Measurements from ENCODE around the gene SEMA3G. TPM values are rescaled to one million over a fixed set of nuclear protein-coding genes. Genes with fewer than 3 reads are reported as not detected.

Gene SEMA3G
- total RNA-seq, 1 experiment from 2014 or later, result 1.6 TPM

GRCh38 chr3:52428151-52429005 lies 16.5 kb downstream of the SEMA3G start:
- ChIA-PET CTCF (interaction anchor here (0.6 to 2.6 kb wide), 8 partner anchors 12 to 95 kb away, joined by 3 to 19 read pairs (median 5); partner anchors contain the start of gene SEMA3G), POLR2A (no interaction called here)
- TF ChIP-seq CTCF (IDR thresholded peaks at IDR 0.05) (0 out of 2 replicates have a peak, but pooled peaks have one; percentile 46), ZNF317 (CRISPR knock-in tag; IDR thresholded peaks at IDR 0.05; ENCODE audit: borderline replicate concordance, low read depth) (no peak), ZNF396 (CRISPR knock-in tag; IDR thresholded peaks at IDR 0.05; ENCODE audit: borderline replicate concordance) (no peak), TEAD4 (CRISPR knock-in tag; IDR thresholded peaks at IDR 0.05) (no peak)
- TF ChIP-seq, protein P1, sequence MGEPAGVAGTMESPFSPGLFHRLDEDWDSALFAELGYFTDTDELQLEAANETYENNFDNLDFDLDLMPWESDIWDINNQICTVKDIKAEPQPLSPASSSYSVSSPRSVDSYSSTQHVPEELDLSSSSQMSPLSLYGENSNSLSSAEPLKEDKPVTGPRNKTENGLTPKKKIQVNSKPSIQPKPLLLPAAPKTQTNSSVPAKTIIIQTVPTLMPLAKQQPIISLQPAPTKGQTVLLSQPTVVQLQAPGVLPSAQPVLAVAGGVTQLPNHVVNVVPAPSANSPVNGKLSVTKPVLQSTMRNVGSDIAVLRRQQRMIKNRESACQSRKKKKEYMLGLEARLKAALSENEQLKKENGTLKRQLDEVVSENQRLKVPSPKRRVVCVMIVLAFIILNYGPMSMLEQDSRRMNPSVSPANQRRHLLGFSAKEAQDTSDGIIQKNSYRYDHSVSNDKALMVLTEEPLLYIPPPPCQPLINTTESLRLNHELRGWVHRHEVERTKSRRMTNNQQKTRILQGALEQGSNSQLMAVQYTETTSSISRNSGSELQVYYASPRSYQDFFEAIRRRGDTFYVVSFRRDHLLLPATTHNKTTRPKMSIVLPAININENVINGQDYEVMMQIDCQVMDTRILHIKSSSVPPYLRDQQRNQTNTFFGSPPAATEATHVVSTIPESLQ (CRISPR knock-in tag; IDR thresholded peaks at IDR 0.05), result no peak
- no peak overlapping the region for H3K27ac Mint-ChIP-seq
- H3K4me3 Mint-ChIP-seq, result no peak overlapping the region
- H3K4me1 Mint-ChIP-seq, result peaks cover 5% of the 10 kb centered on the region
- H3K9me3 Mint-ChIP-seq, result no peaks in the 10 kb centered on the region
- DNase-seq (ENCODE audit: low spot score) (peak; percentile 38), ATAC-seq (peak; percentile 91)
- no peaks in the 10 kb centered on the region for H3K27me3 Mint-ChIP-seq (ENCODE audit: low read depth)
- H3K36me3 Mint-ChIP-seq, result no peaks in the 10 kb centered on the region

GRCh38 chr3:52423173-52423572 lies 21.7 kb downstream of the SEMA3G start:
- POLR2A ChIA-PET, result no interaction called here
- Mint-ChIP-seq H3K4me1 (peaks cover 12% of the 10 kb centered on the region), H3K36me3 (no peaks in the 10 kb centered on the region), H3K9me3 (no peaks in the 10 kb centered on the region), H3K27me3 (ENCODE audit: low read depth) (no peaks in the 10 kb centered on the region), H3K27ac (no peak overlapping the region), H3K4me3 (no peak overlapping the region)
- no peak for DNase-seq (ENCODE audit: low spot score)
- ATAC-seq, result 0 out of 2 replicates have a peak, but pooled peaks have one; percentile 28
- CTCF ChIA-PET, result interaction anchor here (0.9 to 3.3 kb wide), 3 partner anchors 11 to 34 kb away, joined by 3 to 15 read pairs (median 4); no protein-coding TSS in a partner anchor
- TF ChIP-seq, protein P2, sequence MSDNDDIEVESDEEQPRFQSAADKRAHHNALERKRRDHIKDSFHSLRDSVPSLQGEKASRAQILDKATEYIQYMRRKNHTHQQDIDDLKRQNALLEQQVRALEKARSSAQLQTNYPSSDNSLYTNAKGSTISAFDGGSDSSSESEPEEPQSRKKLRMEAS (CRISPR knock-in tag; IDR thresholded peaks at IDR 0.05), result no peak
- TF ChIP-seq PRDM15 (CRISPR knock-in tag; IDR thresholded peaks at IDR 0.05), result no peak
- TF ChIP-seq ZNF396 (CRISPR knock-in tag; IDR thresholded peaks at IDR 0.05; ENCODE audit: borderline replicate concordance), result no peak
- TF ChIP-seq ZNF671 (CRISPR knock-in tag; IDR thresholded peaks at IDR 0.05), result no peak
- TF ChIP-seq E2F5 (CRISPR knock-in tag; IDR thresholded peaks at IDR 0.05), result no peak
- TF ChIP-seq NFE2L1 (CRISPR knock-in tag; IDR thresholded peaks at IDR 0.05), result no peak
- no peak for TF ChIP-seq ZSCAN18 (CRISPR knock-in tag; IDR thresholded peaks at IDR 0.05)
- TF ChIP-seq, protein P3, sequence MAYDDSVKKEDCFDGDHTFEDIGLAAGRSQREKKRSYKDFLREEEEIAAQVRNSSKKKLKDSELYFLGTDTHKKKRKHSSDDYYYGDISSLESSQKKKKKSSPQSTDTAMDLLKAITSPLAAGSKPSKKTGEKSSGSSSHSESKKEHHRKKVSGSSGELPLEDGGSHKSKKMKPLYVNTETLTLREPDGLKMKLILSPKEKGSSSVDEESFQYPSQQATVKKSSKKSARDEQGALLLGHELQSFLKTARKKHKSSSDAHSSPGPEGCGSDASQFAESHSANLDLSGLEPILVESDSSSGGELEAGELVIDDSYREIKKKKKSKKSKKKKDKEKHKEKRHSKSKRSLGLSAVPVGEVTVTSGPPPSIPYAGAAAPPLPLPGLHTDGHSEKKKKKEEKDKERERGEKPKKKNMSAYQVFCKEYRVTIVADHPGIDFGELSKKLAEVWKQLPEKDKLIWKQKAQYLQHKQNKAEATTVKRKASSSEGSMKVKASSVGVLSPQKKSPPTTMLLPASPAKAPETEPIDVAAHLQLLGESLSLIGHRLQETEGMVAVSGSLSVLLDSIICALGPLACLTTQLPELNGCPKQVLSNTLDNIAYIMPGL (CRISPR knock-in tag; IDR thresholded peaks at IDR 0.05), result no peak
- TF ChIP-seq CREB1 (CRISPR knock-in tag; IDR thresholded peaks at IDR 0.05), result no peak
- TF ChIP-seq NR3C1 (CRISPR knock-in tag; conservative IDR thresholded peaks at IDR 0.05; ENCODE audit: low read depth), result no peak
- TF ChIP-seq, protein P4, sequence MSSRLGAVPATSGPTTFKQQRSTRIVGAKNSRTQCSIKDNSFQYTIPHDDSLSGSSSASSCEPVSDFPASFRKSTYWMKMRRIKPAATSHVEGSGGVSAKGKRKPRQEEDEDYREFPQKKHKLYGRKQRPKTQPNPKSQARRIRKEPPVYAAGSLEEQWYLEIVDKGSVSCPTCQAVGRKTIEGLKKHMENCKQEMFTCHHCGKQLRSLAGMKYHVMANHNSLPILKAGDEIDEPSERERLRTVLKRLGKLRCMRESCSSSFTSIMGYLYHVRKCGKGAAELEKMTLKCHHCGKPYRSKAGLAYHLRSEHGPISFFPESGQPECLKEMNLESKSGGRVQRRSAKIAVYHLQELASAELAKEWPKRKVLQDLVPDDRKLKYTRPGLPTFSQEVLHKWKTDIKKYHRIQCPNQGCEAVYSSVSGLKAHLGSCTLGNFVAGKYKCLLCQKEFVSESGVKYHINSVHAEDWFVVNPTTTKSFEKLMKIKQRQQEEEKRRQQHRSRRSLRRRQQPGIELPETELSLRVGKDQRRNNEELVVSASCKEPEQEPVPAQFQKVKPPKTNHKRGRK (CRISPR knock-in tag; IDR thresholded peaks at IDR 0.05; ENCODE audit: borderline replicate concordance), result no peak
- no peak for TF ChIP-seq CBFB (CRISPR knock-in tag; IDR thresholded peaks at IDR 0.05; ENCODE audit: low read depth)
- TF ChIP-seq USF2 (CRISPR knock-in tag; IDR thresholded peaks at IDR 0.05), result no peak
